HG03439 (cell line): ENCODE data around the gene VPS37B.
A peak's percentile ranks its signal among the peaks of the same experiment; 100 is the strongest.
"Not testable (repeated sequence)": the region's sequence is repeated elsewhere in the genome, so short reads cannot be mapped to it uniquely, and the experiment has no call there.

Experiments
- ATAC-seq: cut with Tn5 transposase; IDR thresholded peaks from one replicate; pipeline ENCODE4 v1.9.1; 2021; ENCODE audit warnings: mild to moderate bottlenecking, moderate library complexity; ENCODE audit not compliant: unreplicated experiment

VPS37B gene

GRCh38 chr12:122908915-122909314 lies 13.0 kb upstream of the VPS37B start:
- ATAC-seq: no peak

- ATAC-seq: not testable (repeated sequence)
Observed at GRCh38 chr12:122905258-122905657, 9.3 kb upstream of the VPS37B start.

GRCh38 chr12:122903693-122904034 lies 7.7 kb upstream of the VPS37B start:
- no peak for ATAC-seq

GRCh38 chr12:122902854-122903692 lies 7.1 kb upstream of the VPS37B start:
- no peak for ATAC-seq

GRCh38 chr12:122899887-122900286 lies 4.0 kb upstream of the VPS37B start:
- no peak for ATAC-seq

GRCh38 chr12:122896662-122897061 lies 738 bp upstream of the VPS37B start:
- ATAC-seq: no peak

GRCh38 chr12:122895320-122895703 lies 612 bp downstream of the VPS37B start:
- ATAC-seq: no peak

- no peak for ATAC-seq
Observed at GRCh38 chr12:122894193-122895121, 1.5 kb downstream of the VPS37B start.

GRCh38 chr12:122893208-122894153 lies 2.4 kb downstream of the VPS37B start:
- ATAC-seq: no peak

GRCh38 chr12:122892724-122893123 lies 3.2 kb downstream of the VPS37B start:
- ATAC-seq: not testable (repeated sequence)

GRCh38 chr12:122891661-122892525 lies 4.0 kb downstream of the VPS37B start:
- no peak for ATAC-seq

GRCh38 chr12:122889761-122890520 lies 6.0 kb downstream of the VPS37B start:
- no peak for ATAC-seq

GRCh38 chr12:122888232-122888752 lies 7.6 kb downstream of the VPS37B start:
- ATAC-seq: no peak

- ATAC-seq: peak; percentile 17
Observed at GRCh38 chr12:122887819-122888212, 8.1 kb downstream of the VPS37B start.

GRCh38 chr12:122886851-122887818 lies 8.8 kb downstream of the VPS37B start:
- peak; percentile 76 for ATAC-seq

- ATAC-seq: no peak
Observed at GRCh38 chr12:122886161-122886560, 9.8 kb downstream of the VPS37B start.

GRCh38 chr12:122884860-122885259 lies 11.1 kb downstream of the VPS37B start:
- no peak for ATAC-seq
